Spleen (tissue), 10 donors: ENCODE results near the gene HTR6. TPM values are rescaled to one million over a fixed set of nuclear protein-coding genes. Genes with fewer than 3 reads are reported as not detected.

Experiments
- polyA plus RNA-seq, 3 donors: library from polyadenylated mRNA; stranded (reverse); fragments of 200-250 nt; gene quantifications; one replicate each; pipeline ENCODE4 v1.2.1, GENCODE V29; 2013
- total RNA-seq, 7 donors: library from RNA; depleted of rRNA in 3 of 7; stranded (reverse); fragments of >200 nt in 3 of 7; fragmentation: NEBNext Ultra II Directional in 4 of 7; extraction: Animal tissue kit (Norgen Biotek cat#: 25700) in 4 of 7; gene quantifications; one replicate each; pipeline versions ENCODE4 v1.1.0 to v1.2.1, GENCODE V29; 2016 to 2021
- donor health status: healthy with polysubstance abuse.
- donor health status: DM: no; HTN: no; CAD: no; lungs with moderate emphysema.
- donor health status: DM: no; HTN: no; CAD: no.
- donor health status: Bipolar disorder and iron deficiency.
- donor health status: healthy.
- donor health status: DM: no; HTN: no; CAD: no.
- donor health status: DM: yes; HTN: yes; CAD: no.

Gene HTR6
- total and polyA plus RNA-seq, 10 donors: 0.06 to 0.47 (median 0.13) TPM; not detected in 7

Other genes starting within 250 kb of the HTR6 start
- 100 to 1,000 TPM; 139 to 386 (median 302) TPM for gene CAPZB, start 179.3 kb upstream of the HTR6 start, total RNA-seq
- gene CAPZB, start 179.3 kb upstream of the HTR6 start, polyA plus RNA-seq: 100 to 1,000 TPM; 221 to 281 (median 274) TPM
- 10 to 100 TPM in 6 of 7 donors, 1 to 10 TPM in 1; 9.9 to 50.1 (median 18.6) TPM for gene NBL1, start 20.6 kb upstream of the HTR6 start, total RNA-seq
- 10 to 100 TPM; 16.4 to 26.8 (median 16.6) TPM for gene NBL1, start 20.6 kb upstream of the HTR6 start, polyA plus RNA-seq
- 10 to 100 TPM; 22.1 to 40.8 (median 32.8) TPM for gene TMCO4, start 135.0 kb downstream of the HTR6 start, total RNA-seq
- 10 to 100 TPM; 15.4 to 24.4 (median 18.9) TPM for gene TMCO4, start 135.0 kb downstream of the HTR6 start, polyA plus RNA-seq
- not detected for gene RNF186, start 150.4 kb downstream of the HTR6 start, total RNA-seq
- under 1 TPM in 1 of 3 donors, not detected in 2; 0.07 TPM for gene RNF186, start 150.4 kb downstream of the HTR6 start, polyA plus RNA-seq
- gene OTUD3, start 217.5 kb downstream of the HTR6 start, total RNA-seq: 10 to 100 TPM in 3 of 7 donors, 1 to 10 TPM in 4; 5.1 to 14.0 (median 8.4) TPM
- 1 to 10 TPM; 1.5 to 2.8 (median 2.8) TPM for gene OTUD3, start 217.5 kb downstream of the HTR6 start, polyA plus RNA-seq